ENCODE data around the gene LMTK3.

The LMTK3 gene

DNA sequence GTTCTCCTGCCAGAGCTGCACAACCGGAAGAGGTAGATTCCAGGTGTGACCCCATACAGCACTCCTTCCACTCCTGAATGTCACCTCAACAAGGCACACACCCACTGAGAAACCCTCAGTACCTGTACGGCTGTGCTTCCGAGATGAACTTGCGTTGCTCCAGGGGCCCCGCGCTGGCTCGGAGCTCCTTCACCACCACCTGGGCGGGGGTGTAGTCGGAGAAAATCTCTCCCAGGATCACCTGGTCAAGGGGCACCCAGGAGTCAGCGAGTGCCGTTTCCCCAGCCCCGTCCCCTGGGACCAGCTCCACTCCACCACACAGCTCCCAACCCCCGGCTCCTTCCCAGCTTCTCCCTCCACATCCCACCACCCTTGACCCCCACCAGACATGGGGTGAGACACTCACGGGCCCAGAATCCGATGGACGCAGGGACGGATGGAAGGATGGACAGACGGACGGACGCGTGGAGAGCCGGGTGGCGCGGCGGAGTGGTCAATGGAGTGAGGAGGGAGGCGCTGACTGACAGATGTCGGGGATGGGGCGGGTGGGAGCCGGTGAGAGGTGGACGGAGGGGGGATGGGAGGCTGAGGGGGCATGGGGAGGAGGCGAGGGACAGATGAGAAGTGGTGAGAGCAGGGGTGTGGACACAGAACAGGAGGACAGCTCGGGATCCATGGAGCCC is 2.8 kb downstream of the LMTK3 start:
- H3K9ac ChIP-seq (ENCODE audit: low read depth in 1 of 2, low read length in 2 of 2) = no peak overlapping the region
- H3K4me1 ChIP-seq (ENCODE audit: control insufficient read depth in 1 of 2, insufficient read depth in 2 of 2, low read length in 2 of 2) = peaks cover 0 to 8% of the 10 kb centered on the region in 2 donors
- H3K4me3 ChIP-seq (ENCODE audit: low read depth in 1 of 2, low read length in 2 of 2) = no peak overlapping the region
- peaks cover 16 to 27% of the 10 kb centered on the region in 2 donors for H3K27me3 ChIP-seq (ENCODE audit: control insufficient read depth in 1 of 2, insufficient read depth in 2 of 2, low read length in 2 of 2)
- no peak overlapping the region for H3K27ac ChIP-seq (ENCODE audit: low read depth, low read length)
- H3K36me3 ChIP-seq (ENCODE audit: control insufficient read depth in 1 of 2, insufficient read depth in 2 of 2, low read length in 2 of 2) = no peaks in the 10 kb centered on the region
- H3K9me3 ChIP-seq (ENCODE audit: control insufficient read depth in 1 of 2, low read length in 2 of 2) = no peaks in the 10 kb centered on the region

DNA sequence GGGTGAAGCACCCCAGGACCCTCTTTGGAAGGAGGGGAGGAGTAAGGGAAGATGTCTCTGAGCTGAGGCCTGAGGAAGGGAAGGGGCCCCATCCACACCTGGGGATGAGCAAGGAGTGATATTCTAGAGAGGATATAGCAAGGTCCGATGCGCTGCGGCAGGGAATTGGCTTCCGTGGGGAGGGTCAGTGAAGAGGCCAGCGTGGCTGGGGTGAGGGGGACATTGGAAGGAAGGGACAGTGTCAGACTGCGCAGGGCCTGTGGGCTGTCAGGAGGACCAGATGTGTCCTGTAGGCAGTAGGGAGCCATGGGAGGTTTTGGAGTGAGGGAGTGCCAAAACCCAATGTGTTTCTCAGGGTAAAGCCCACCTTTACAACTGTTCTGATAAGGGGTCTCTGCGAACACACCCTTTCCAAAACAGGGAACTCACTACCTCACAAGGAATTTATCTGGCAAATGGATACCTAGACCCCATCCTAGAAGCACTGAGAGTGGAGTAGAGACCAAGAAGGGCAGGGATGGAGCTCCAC is 3.7 kb downstream of the LMTK3 start:
- Histone ChIP-seq H3K4me3 (ENCODE audit: low read depth in 1 of 2, low read length in 2 of 2) (no peak overlapping the region), H3K9ac (ENCODE audit: low read depth in 1 of 2, low read length in 2 of 2) (no peak overlapping the region), H3K4me1 (ENCODE audit: control insufficient read depth in 1 of 2, insufficient read depth in 2 of 2, low read length in 2 of 2) (peaks cover 0 to 1% of the 10 kb centered on the region in 2 donors), H3K36me3 (ENCODE audit: control insufficient read depth in 1 of 2, insufficient read depth in 2 of 2, low read length in 2 of 2) (no peaks in the 10 kb centered on the region), H3K9me3 (ENCODE audit: control insufficient read depth in 1 of 2, low read length in 2 of 2) (no peaks in the 10 kb centered on the region), H3K27ac (ENCODE audit: low read depth, low read length) (no peak overlapping the region), H3K27me3 (ENCODE audit: control insufficient read depth in 1 of 2, insufficient read depth in 2 of 2, low read length in 2 of 2) (peaks cover 11 to 22% of the 10 kb centered on the region in 2 donors)

DNA sequence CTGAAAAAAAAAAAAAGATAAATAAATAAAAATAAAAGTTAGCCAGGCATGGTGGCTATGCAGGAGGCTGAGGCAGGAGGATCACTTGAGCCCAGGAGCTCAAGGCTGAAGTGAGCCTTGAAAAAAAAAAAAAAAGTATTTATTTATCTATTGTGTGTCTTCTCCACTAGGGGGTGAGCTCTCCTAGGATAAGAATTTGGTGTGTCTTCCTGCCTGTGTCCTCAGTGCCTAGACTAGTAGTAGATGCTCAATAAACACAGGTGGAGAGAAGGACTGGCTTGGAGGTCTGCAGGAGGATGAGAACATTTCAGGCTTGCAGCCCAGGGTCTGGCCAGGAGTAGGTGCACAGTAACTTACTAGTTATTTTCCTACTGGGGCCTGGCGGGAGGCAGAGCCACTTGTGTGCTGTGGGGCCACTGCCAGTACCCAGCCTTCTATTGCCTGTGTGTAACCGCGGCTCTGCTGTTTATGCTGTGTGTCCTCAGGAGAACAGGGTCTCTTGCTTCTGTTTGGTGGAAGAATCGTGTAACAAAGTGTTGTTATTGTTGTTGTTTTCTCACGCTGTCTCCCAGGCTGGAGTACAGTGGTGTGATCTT is 5.4 kb downstream of the LMTK3 start:
- no peak overlapping the region for H3K27ac ChIP-seq (ENCODE audit: low read depth, low read length)

DNA sequence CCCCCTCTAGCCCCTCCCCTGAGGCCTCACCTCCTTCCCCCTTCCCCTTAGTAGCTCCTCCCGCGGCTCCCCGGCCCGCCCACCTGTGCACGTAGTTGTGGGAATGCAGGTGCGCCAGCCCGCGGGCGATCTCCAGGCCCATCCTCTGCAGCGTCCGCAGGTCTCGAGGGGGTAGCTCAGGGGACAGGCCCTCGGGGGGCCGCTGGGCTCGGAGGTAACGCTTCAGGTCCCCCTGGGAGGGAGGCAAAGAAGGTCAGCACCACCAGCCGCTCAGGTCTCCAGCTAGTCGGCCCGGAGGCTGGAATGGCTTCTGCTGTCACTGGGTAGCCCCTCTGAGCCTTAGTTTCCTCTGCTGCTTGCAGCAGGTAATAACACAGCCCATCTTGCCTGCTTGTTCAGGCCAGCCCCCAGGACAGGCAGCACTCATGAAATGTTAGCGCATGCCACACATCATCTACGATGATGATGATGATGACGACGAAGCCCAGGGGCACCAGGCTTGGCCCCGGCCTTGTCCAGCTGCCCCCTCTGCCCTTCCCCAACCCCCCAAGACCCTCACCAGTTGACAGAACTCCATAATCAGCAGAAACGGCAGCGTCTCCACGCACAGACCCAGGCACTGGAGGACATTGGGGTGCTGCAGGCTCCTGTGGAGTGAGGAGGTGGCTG is 9.2 kb downstream of the LMTK3 start:
- peak overlapping the region; percentile 39 to 57 for H3K9ac ChIP-seq (ENCODE audit: low read depth in 1 of 2, low read length in 2 of 2)
- H3K27ac ChIP-seq (ENCODE audit: low read depth, low read length) = no peak overlapping the region
- H3K36me3 ChIP-seq (ENCODE audit: control insufficient read depth in 1 of 2, insufficient read depth in 2 of 2, low read length in 2 of 2) = no peaks in the 10 kb centered on the region
- H3K27me3 ChIP-seq (ENCODE audit: control insufficient read depth in 1 of 2, insufficient read depth in 2 of 2, low read length in 2 of 2) = peaks cover 7 to 8% of the 10 kb centered on the region in 2 donors
- H3K9me3 ChIP-seq (ENCODE audit: control insufficient read depth in 1 of 2, low read length in 2 of 2) = no peaks in the 10 kb centered on the region
- peaks cover 4 to 13% of the 10 kb centered on the region in 2 donors for H3K4me1 ChIP-seq (ENCODE audit: control insufficient read depth in 1 of 2, insufficient read depth in 2 of 2, low read length in 2 of 2)
- H3K4me3 ChIP-seq (ENCODE audit: low read depth in 1 of 2, low read length in 2 of 2) = peak overlapping the region; percentile 52 to 60

More for the DNA sequence above, 5.4 kb downstream of the LMTK3 start:
- H3K27me3 ChIP-seq (ENCODE audit: control insufficient read depth in 1 of 2, insufficient read depth in 2 of 2, low read length in 2 of 2) = peaks cover 0 to 10% of the 10 kb centered on the region in 2 donors
- peaks cover 3 to 4% of the 10 kb centered on the region in 2 donors for H3K4me1 ChIP-seq (ENCODE audit: control insufficient read depth in 1 of 2, insufficient read depth in 2 of 2, low read length in 2 of 2)
- H3K9ac ChIP-seq (ENCODE audit: low read depth in 1 of 2, low read length in 2 of 2) = no peak overlapping the region
- no peak overlapping the region for H3K4me3 ChIP-seq (ENCODE audit: low read depth in 1 of 2, low read length in 2 of 2)
- no peaks in the 10 kb centered on the region for H3K36me3 ChIP-seq (ENCODE audit: control insufficient read depth in 1 of 2, insufficient read depth in 2 of 2, low read length in 2 of 2)
- no peaks in the 10 kb centered on the region for H3K9me3 ChIP-seq (ENCODE audit: control insufficient read depth in 1 of 2, low read length in 2 of 2)

DNA sequence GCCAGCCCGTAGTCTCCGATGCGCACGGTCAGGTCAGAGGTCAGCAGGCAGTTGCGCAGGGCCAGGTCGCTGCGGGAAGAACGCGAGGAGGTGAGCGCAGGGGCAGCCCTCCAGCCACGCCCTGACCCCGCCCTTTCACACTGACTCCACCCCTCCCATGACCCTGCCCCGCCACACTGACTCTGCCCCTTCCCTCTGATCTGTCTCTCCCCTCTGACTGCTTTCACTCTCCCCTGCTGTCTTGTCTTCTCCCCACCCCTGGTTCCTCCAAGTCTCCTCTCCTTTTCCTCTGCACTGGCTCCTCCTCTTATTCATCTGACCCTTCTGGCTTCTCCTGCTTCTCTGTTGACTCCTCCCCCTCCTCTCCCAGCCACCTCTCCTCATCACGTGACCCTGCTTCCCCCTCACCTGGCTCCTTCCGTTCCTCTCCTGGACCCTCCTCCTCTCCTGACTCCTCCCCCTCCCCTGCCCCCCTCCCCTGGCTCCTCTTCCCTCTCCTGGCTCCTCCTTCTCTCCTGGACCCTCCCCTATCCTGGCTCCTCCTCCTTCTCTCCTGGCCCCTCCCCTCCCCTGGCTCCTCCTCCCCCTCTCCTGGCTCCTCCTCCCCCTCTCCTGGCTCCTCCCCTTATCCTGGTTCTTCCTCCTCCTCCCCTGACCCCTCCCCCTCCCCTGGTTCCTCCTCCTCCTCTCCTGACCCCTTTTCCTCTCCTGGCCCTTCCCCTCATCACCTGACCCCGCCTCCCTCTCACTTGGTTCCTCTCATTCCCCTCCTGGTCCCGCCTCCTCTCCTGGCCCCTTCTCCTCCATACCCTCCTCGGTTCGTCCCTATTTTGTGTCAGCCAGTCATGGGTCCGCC is 9.9 kb downstream of the LMTK3 start:
- Histone ChIP-seq H3K4me3 (ENCODE audit: low read depth in 1 of 2, low read length in 2 of 2) (peak overlapping the region; percentile 53 to 67), H3K27me3 (ENCODE audit: control insufficient read depth in 1 of 2, insufficient read depth in 2 of 2, low read length in 2 of 2) (peaks cover 7 to 14% of the 10 kb centered on the region in 2 donors), H3K27ac (ENCODE audit: low read depth, low read length) (peak overlapping the region; percentile 30), H3K9me3 (ENCODE audit: control insufficient read depth in 1 of 2, low read length in 2 of 2) (no peaks in the 10 kb centered on the region), H3K36me3 (ENCODE audit: control insufficient read depth in 1 of 2, insufficient read depth in 2 of 2, low read length in 2 of 2) (no peaks in the 10 kb centered on the region), H3K4me1 (ENCODE audit: control insufficient read depth in 1 of 2, insufficient read depth in 2 of 2, low read length in 2 of 2) (peaks cover 4 to 18% of the 10 kb centered on the region in 2 donors), H3K9ac (ENCODE audit: low read depth in 1 of 2, low read length in 2 of 2) (peak overlapping the region; percentile 36 to 39)

DNA sequence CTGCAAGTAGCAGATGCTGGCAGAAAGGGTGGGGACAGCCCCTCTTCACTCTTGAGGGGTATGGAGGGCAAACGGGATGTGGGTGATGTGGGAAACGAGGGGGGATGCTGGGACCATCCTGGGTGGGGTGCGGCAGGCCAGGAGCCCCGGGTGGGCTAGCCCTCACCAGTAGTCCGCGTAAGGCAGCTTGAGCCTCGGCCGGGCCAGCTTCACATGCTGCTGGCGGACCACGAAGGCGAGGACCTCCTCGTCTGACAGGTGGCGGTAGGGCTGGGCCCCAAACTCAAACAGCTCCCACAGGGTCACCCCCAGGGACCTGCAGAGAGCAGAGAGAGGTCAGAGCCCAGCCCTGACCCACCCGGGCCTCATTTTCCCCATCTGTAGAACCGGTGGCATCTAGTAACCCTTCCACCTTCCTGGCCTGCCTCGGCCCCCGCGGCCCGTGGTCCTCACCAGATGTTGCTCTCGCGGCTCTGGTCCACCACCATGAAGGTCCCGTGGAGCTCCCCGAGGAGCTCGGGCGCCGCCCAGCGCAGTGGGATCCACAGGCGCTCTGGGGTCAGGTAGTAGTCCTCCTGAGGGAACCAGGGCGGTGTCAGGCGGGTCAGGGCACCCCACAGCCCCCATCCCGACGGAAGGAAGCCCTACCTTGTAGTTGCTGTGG is 10.7 kb downstream of the LMTK3 start:
- Histone ChIP-seq H3K9ac (ENCODE audit: low read depth in 1 of 2, low read length in 2 of 2) (peak overlapping the region; percentile 36 to 39), H3K4me1 (ENCODE audit: control insufficient read depth in 1 of 2, insufficient read depth in 2 of 2, low read length in 2 of 2) (peaks cover 4 to 19% of the 10 kb centered on the region in 2 donors), H3K36me3 (ENCODE audit: control insufficient read depth in 1 of 2, insufficient read depth in 2 of 2, low read length in 2 of 2) (no peaks in the 10 kb centered on the region), H3K27ac (ENCODE audit: low read depth, low read length) (no peak overlapping the region), H3K4me3 (ENCODE audit: low read depth in 1 of 2, low read length in 2 of 2) (peak overlapping the region; percentile 53 to 67), H3K27me3 (ENCODE audit: control insufficient read depth in 1 of 2, insufficient read depth in 2 of 2, low read length in 2 of 2) (peaks cover 7 to 14% of the 10 kb centered on the region in 2 donors), H3K9me3 (ENCODE audit: control insufficient read depth in 1 of 2, low read length in 2 of 2) (no peaks in the 10 kb centered on the region)

DNA sequence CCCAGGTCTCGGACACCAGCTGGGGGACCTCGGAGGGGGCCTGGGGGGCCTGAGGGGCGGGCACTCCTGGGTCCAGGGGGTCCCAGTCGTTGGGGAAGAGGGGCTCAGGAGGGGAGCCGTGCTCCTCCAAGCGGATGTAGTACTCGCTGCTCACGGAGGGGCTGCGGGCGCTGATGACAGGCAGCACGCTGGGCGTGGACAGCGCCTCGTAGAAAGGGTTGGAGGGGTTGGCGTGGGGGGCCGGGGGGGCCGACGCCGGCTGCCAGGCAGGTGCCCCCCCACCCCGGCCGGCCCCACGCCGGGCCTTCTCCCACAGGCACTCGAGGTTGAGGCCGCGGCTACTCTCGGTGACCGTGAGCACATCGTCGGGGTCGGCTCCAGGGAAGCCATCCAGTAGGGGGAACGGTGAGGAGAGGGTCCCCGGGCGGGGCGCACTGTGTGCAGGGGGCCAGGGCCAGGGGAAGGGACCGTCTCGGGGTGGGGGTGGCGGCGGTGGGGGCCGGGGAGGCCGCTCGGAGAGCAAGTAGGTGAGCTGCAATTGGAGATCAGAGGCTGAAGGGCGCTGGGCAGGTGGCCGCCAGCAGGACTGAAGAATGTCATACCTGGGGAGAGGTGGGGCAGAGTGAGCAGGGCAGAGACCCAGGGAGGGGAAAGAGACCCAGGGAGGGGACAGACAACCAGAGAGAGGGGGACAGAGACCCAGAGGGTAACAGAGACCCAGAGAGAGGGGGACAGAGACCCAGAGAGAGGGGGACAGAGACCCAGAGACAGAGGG is 12.1 kb downstream of the LMTK3 start:
- Histone ChIP-seq H3K27me3 (ENCODE audit: control insufficient read depth in 1 of 2, insufficient read depth in 2 of 2, low read length in 2 of 2) (peaks cover 7 to 14% of the 10 kb centered on the region in 2 donors), H3K4me3 (ENCODE audit: low read depth in 1 of 2, low read length in 2 of 2) (no peak overlapping the region), H3K36me3 (ENCODE audit: control insufficient read depth in 1 of 2, insufficient read depth in 2 of 2, low read length in 2 of 2) (no peaks in the 10 kb centered on the region), H3K9me3 (ENCODE audit: control insufficient read depth in 1 of 2, low read length in 2 of 2) (no peaks in the 10 kb centered on the region), H3K4me1 (ENCODE audit: control insufficient read depth in 1 of 2, insufficient read depth in 2 of 2, low read length in 2 of 2) (peaks cover 15 to 31% of the 10 kb centered on the region in 2 donors), H3K27ac (ENCODE audit: low read depth, low read length) (no peak overlapping the region), H3K9ac (ENCODE audit: low read depth in 1 of 2, low read length in 2 of 2) (no peak overlapping the region)

DNA sequence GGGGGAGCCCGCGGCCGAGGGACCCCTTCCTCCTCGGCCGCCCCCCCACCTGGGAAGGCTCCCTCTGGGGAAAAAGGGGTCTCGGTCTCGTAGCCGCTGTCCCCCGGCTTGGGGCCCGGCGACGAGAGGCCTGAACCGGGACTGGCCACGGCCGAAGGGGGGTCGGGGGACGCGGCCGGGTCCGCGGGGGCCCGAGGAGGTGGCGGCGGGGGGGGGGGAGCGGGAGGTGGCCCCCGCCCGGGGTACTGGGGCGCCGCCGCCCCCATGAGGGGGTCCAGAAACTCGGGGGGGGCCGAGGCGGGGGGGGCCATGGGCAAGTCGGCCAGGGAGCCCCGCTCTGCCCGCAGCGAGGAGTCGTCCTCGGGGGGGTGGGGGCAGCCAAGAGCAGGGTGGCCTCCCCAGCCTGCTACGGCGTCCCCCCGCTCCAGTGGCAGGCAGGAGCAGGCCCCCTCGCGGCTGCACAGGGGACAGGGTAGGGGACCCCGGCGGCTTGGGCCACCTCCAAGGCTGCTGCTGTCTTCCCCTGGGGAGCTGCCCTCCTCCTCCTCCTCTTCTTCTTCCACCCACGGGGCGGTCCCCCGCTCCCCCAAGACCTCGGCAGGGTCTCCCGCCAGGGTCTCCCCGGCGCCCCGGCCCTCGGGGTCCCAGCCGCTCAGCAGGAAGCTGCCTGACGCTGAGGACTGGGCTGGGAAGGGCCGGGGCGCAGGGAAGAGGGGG is 12.9 kb downstream of the LMTK3 start:
- H3K4me3 ChIP-seq (ENCODE audit: low read depth in 1 of 2, low read length in 2 of 2) = no peak overlapping the region
- peaks cover 20 to 37% of the 10 kb centered on the region in 2 donors for H3K4me1 ChIP-seq (ENCODE audit: control insufficient read depth in 1 of 2, insufficient read depth in 2 of 2, low read length in 2 of 2)
- H3K27ac ChIP-seq (ENCODE audit: low read depth, low read length) = no peak overlapping the region
- no peaks in the 10 kb centered on the region for H3K36me3 ChIP-seq (ENCODE audit: control insufficient read depth in 1 of 2, insufficient read depth in 2 of 2, low read length in 2 of 2)
- no peaks in the 10 kb centered on the region for H3K9me3 ChIP-seq (ENCODE audit: control insufficient read depth in 1 of 2, low read length in 2 of 2)
- H3K9ac ChIP-seq (ENCODE audit: low read depth in 1 of 2, low read length in 2 of 2) = no peak overlapping the region
- peaks cover 7 to 14% of the 10 kb centered on the region in 2 donors for H3K27me3 ChIP-seq (ENCODE audit: control insufficient read depth in 1 of 2, insufficient read depth in 2 of 2, low read length in 2 of 2)

All from duodenal mucosa (tissue), 2 donors.